Astrocyte of the spinal cord (primary cell): ENCODE measurements around the gene ITGA4.
"Not testable (repeated sequence)": the region's sequence is repeated elsewhere in the genome, so short reads cannot be mapped to it uniquely, and the experiment has no call there.

ENCODE experiments used
- DNase-seq: peaks from one replicate; pipeline ENCODE4 v3.0.0; 2011; ENCODE audit warnings: low read depth, low spot score
- H3K4me3 ChIP-seq: 2 replicates; pipeline ENCODE4 v1.5.1; 2011; ENCODE audit warnings: low read depth, mild to moderate bottlenecking, low read length, moderate library complexity
- in situ Hi-C: cut with HindIII; loops from 2 replicates; pipeline ENCODE4 v1.10.0; 2017; ENCODE audit warnings: low sequenced_read_pairs
- TF ChIP-seq, protein P1 (sequence below): IDR thresholded peaks from 2 replicates; pipeline ENCODE4 v1.5.1; 2012; ENCODE audit warnings: low read depth, mild to moderate bottlenecking, low read length, inconsistent platforms

Gene ITGA4

DNA sequence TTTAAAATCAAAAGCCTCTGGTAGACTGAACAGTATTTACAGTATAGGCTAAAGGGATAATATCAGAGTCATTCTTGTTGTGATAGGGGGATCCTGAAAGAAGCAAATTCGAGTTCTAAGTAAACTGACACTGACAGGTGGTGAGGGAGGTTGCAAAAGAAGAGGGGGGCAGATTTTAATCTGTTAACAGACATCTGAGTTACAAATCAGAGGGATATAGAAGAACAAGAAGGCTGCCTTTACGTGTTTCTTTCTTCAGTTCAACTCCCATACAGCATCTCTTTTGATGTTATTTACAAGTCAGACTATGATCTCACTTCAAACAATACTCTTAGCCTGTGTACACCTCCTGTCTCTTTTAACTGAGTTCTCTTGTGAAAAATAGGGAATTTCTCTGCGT is 16.3 kb upstream of the ITGA4 start:
- in situ Hi-C loops = no loop called here

DNA sequence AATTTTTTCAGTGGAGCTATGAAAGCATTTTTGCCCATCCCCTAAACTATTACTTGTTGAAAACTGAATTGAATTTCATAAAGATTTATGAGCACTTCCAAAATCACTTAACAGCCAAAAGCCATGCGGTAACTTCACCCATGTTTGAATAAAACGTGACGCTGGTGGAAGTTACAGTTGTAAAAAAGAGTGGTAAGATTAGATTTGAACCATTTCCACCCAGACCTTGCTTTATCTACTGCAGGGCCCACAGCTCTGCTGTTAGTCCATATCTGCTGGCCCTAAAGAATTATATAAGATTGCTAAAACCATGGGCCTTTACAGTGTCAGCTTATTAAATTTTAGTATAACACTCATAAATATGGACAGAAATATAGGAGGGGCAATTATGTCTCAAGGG is 15.5 kb upstream of the ITGA4 start:
- in situ Hi-C loops = no loop called here
- no peak for DNase-seq
- TF ChIP-seq, protein P1, sequence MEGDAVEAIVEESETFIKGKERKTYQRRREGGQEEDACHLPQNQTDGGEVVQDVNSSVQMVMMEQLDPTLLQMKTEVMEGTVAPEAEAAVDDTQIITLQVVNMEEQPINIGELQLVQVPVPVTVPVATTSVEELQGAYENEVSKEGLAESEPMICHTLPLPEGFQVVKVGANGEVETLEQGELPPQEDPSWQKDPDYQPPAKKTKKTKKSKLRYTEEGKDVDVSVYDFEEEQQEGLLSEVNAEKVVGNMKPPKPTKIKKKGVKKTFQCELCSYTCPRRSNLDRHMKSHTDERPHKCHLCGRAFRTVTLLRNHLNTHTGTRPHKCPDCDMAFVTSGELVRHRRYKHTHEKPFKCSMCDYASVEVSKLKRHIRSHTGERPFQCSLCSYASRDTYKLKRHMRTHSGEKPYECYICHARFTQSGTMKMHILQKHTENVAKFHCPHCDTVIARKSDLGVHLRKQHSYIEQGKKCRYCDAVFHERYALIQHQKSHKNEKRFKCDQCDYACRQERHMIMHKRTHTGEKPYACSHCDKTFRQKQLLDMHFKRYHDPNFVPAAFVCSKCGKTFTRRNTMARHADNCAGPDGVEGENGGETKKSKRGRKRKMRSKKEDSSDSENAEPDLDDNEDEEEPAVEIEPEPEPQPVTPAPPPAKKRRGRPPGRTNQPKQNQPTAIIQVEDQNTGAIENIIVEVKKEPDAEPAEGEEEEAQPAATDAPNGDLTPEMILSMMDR = no peak
- H3K4me3 ChIP-seq = no peak overlapping the region

More for the DNA sequence above, 16.3 kb upstream of the ITGA4 start:
- DNase-seq = no peak
- TF ChIP-seq, protein P1 = no peak
- H3K4me3 ChIP-seq = no peak overlapping the region

DNA sequence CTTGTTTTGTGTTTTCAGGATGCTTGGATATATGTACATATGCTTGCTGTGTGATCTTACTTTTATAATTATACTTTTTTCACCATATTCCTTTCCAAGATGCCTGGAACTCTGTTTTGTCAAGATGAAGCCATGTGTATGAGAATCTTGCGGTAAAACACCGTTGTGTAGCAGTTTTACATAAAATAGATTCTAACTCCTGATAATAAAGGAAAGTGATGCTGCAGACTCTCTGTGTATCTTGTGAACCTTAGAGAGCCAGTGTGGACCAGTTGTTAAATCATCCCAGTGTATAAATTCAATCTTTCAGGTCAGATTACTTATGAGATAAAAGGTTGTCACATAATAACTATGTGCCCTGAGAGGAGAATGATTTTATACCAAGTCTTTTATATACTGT is 12.5 kb upstream of the ITGA4 start:
- TF ChIP-seq, protein P1 = no peak
- H3K4me3 ChIP-seq = no peak overlapping the region
- in situ Hi-C loops = no loop called here
- no peak for DNase-seq

DNA sequence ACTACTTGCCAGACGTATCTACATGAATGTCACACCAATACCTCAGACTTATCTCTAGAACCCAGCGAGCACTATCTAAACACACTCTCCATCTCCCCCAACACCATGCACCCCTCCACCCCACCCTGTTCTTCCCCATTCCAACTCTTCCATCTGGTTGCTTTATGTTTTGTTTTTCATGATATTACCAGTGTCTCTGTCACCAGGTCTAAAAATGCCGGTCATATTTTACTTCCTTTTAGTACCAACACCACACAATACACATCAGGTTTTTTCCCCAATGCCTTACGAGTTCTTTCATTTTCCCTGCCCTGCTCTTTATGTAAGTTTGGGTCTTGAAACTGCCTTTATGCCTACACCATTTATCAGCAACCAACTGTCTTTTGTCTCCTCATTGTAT is 10.2 kb upstream of the ITGA4 start:
- TF ChIP-seq, protein P1 = no peak
- in situ Hi-C loops = no loop called here

DNA sequence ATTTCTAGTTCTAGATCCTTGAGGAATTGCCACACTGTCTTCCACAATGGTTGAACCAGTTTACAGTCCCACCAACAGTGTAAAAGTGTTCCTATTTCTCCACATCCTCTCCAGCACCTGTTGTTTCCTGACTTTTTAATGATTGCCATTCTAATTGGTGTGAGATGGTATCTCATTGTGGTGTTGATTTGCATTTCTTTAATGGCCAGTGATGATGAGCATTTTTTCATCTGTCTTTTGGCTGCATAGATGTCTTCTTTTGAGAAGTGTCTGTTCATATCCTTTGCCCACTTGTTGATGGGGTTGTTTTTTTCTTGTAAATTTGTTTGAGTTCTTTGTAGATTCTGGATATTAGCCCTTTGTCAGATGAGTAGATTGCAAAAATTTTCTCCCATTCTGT is 7.9 kb upstream of the ITGA4 start:
- H3K4me3 ChIP-seq, in situ Hi-C loops, DNase-seq: not testable (repeated sequence)

More for the DNA sequence above, 10.2 kb upstream of the ITGA4 start:
- no peak for DNase-seq
- no peak overlapping the region for H3K4me3 ChIP-seq

DNA sequence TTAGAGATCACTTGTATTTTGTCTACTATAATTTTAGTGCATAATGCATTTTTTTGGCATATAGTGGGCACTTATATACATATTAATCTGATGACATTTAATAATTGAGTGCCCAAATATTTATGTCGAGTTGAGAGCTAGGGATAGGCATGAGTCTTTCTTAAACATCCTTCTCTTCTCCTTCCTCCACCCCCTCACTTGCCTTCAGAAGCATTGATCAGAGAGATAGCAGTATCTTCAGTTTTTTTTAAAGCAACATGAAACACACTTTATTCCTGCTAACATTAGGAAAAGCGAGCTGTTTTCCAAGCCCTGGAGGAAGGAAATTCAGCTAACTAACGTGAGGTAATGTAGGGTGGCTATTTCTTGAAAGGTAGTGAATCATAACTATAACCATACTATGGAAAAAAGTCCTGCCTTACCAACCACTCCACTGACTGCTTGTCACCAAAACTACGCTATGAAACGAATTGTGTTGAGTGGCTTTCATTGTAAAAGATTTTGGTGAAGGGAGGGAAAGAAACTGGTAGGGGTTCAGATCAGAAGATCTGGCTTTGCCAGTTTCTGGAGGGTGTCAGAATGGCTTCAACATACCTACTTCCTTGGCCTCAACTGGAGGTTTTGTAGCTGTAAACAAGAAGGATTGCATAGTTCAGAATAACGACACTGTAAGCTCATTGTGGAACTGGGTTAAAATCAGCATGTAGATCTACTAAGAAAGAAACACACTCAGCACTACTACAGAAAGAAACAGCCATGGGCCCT is 2.3 kb upstream of the ITGA4 start:
- in situ Hi-C loops = no loop called here
- TF ChIP-seq, protein P1 = no peak
- no peak overlapping the region for H3K4me3 ChIP-seq
- DNase-seq = no peak

DNA sequence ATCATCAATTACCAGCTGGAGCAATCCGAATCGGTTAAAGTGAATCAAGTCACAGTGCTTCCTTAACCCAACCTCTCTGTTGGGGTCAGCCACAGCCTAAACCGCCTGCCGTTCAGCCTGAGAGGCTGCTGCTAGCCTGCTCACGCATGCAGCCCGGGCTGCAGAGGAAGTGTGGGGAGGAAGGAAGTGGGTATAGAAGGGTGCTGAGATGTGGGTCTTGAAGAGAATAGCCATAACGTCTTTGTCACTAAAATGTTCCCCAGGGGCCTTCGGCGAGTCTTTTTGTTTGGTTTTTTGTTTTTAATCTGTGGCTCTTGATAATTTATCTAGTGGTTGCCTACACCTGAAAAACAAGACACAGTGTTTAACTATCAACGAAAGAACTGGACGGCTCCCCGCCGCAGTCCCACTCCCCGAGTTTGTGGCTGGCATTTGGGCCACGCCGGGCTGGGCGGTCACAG is 496 bp upstream of the ITGA4 start:
- DNase-seq = no peak
- peak overlapping the region; percentile 79 for H3K4me3 ChIP-seq
- TF ChIP-seq, protein P1 = no peak
- in situ Hi-C loops = no loop called here
